Mammary epithelial cell (primary cell): ENCODE measurements around the gene GTSE1.

Source experiments
- CTCF ChIP-seq, 2 donors: IDR thresholded peaks in 1 of 2; conservative IDR thresholded peaks in 1 of 2; 2 replicates each; pipeline ENCODE4 v1.5.1; 2011 to 2012; ENCODE audit warnings: inconsistent platforms in 2 of 2, low read length in 2 of 2, mild to moderate bottlenecking in 2 of 2, control low read depth in 1 of 2, low read depth in 1 of 2; ENCODE audit not compliant: insufficient read depth in 1 of 2; ENCODE audit errors: extremely low read depth in 1 of 2
- EZH2 ChIP-seq: IDR thresholded peaks from 2 replicates; pipeline ENCODE4 v1.6.1; 2012; ENCODE audit warnings: low read length, inconsistent platforms, borderline replicate concordance

- TF ChIP-seq CTCF (conservative IDR thresholded peaks at IDR 0.05 in 1 of 2, IDR thresholded peaks at IDR 0.05 in 1 of 2; ENCODE audit: extremely low read depth in 1 of 2, insufficient read depth in 1 of 2, low read depth in 1 of 2, low read length in 2 of 2) = no peak
- TF ChIP-seq EZH2 = no peak
These were observed 60.1 kb downstream of the GTSE1 start for GRCh38 chr22:46356496-46357480.
